Gastrocnemius medialis (tissue), 4 donors: ENCODE data around the gene CLEC18C. TPM values are rescaled to one million over a fixed set of nuclear protein-coding genes. Genes with fewer than 3 reads are reported as not detected.
"Not testable (repeated sequence)": the region's sequence is repeated elsewhere in the genome, so short reads cannot be mapped to it uniquely, and the experiment has no call there.

Source experiments
- ATAC-seq, 2 donors: fragments of 150-250 bp; one replicate each; pipeline ENCODE4 v1.9.1; 2016
- DNase-seq, 2 donors: peaks; one replicate each; pipeline ENCODE4 v3.0.0-alpha.2; 2019
- H3K27ac ChIP-seq, 4 donors: fragments of 200-600 bp; sonication (generic); 1 replicate in 1 of 4; 2 replicates in 3 of 4; pipeline ENCODE4 v1.5.1; 2016 to 2018; ENCODE audit warnings: mild to moderate bottlenecking in 2 of 4, moderate library complexity in 1 of 4
- H3K27me3 ChIP-seq, 3 donors: fragments of 200-600 bp; sonication (generic) in 2 of 3; 1 replicate in 1 of 3; 2 replicates in 2 of 3; pipeline versions ENCODE4 v1.5.1 to v1.6.0; 2016 to 2019; ENCODE audit warnings: mild to moderate bottlenecking in 1 of 3, moderate library complexity in 1 of 3
- H3K36me3 ChIP-seq, 2 donors: fragments of 200-600 bp; sonication (generic) in 1 of 2; one replicate each; pipeline ENCODE4 v1.5.1; 2017 to 2018
- H3K4me1 ChIP-seq, 2 donors: fragments of 200-600 bp; sonication (generic) in 1 of 2; one replicate each; pipeline ENCODE4 v1.5.1; 2016 to 2017; ENCODE audit warnings: mild to moderate bottlenecking in 2 of 2
- H3K4me3 ChIP-seq, 4 donors: fragments of 200-600 bp; sonication (generic) in 3 of 4; 1 replicate in 1 of 4; 2 replicates in 3 of 4; pipeline ENCODE4 v1.5.1; 2016 to 2019; ENCODE audit warnings: mild to moderate bottlenecking in 2 of 4
- H3K9me3 ChIP-seq, 3 donors: fragments of 200-600 bp; sonication (generic) in 2 of 3; 1 replicate in 1 of 3; 2 replicates in 2 of 3; pipeline ENCODE4 v1.5.1; 2016 to 2019
- in situ Hi-C, 4 donors: fragments of 200-750 bp; cut with MboI; loops; one replicate each; pipeline versions ENCODE4 v1.15.0 to v1.8.0; 2017; ENCODE audit warnings: low sequenced_read_pairs in 4 of 4
- intact Hi-C: fragments of 100-400 bp; cut with DNase I; formaldehyde crosslinking; loops from one replicate; pipeline ENCODE4 v1.15.1; 2023; ENCODE audit warnings: low total_unique reads
- total RNA-seq, 4 donors: library from RNA; depleted of rRNA; stranded (reverse); fragments of >200 nt; gene quantifications; one replicate each; pipeline versions ENCODE4 v1.1.0 to v1.2.3, GENCODE V29; 2016

The CLEC18C gene
- under 1 TPM in 3 of 4 donors, not detected in 1; 0.18 to 0.49 (median 0.41) TPM for total RNA-seq

DNA sequence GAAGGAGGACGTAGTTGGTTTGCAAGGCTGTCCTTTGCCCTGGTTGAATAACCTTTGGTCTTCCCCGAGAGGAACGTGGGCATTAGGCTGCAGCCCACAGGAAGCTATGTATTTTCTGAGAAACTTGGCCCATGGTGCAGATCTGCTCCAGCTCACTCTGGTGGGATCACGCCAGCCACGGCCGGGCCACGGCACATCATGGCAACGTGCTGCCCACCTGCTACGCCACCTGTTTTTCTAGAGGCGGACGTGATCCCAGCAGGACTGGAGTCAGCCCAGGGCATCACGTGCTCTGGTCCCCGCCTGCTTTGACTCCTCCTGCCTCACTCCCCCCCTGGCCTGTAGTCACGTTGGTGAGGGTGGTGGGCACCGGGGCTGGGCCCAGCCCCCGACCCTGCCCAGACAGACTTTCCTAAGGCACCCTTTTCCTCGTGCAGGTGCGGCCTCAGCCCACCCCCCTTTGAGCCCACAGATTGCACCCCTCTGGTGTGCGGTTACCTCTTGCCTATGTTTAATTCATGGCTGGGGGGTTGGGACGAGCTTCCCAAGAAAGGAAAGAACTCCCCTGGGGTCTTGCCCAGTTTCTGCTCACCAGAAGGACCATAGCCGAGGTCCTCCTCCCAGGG lies at the start of gene CLEC18C:
Gene CLEC18C, plus strand, starts transcription at position 576 of the 626 bp plus-strand sequence. CDS start 492 bp downstream, outside the sequence.
- not testable (repeated sequence) for ATAC-seq

GRCh38 chr16:70123822-70124221 lies 49.8 kb upstream of the CLEC18C start:
- in situ Hi-C loops, H3K9me3 ChIP-seq, H3K4me3 ChIP-seq, H3K27ac ChIP-seq, H3K4me1 ChIP-seq, DNase-seq, H3K27me3 ChIP-seq, intact Hi-C loops, ATAC-seq: not testable (repeated sequence)
- H3K36me3 ChIP-seq = peaks cover 0 to 54% of the 10 kb centered on the region in 2 donors

More for the DNA sequence above, at the start of gene CLEC18C:
- H3K27ac ChIP-seq, in situ Hi-C loops, intact Hi-C loops, H3K9me3 ChIP-seq, H3K4me1 ChIP-seq, DNase-seq, H3K27me3 ChIP-seq, H3K36me3 ChIP-seq, H3K4me3 ChIP-seq: not testable (repeated sequence)

DNA sequence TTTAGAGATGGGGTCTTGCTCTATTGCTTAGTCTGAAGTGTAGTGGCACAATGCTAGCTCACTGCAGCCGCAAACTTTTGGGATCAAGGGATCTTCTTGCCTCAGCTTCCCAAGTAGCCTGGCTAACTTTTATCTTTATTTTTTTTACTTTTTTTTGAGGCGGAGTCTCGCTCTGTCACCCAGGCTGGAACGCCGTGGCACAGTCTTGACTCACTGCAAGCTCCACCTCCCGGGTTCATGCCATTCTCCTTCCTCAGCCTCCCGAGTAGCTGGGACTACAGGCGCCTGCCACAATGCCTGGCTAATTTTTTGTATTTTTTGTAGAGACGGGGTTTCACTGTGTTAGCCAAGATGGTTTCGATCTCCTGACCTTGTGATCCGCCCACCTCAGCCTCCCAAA lies 47.4 kb upstream of the CLEC18C start:
- ATAC-seq, H3K4me1 ChIP-seq, DNase-seq, H3K4me3 ChIP-seq, H3K27ac ChIP-seq, H3K9me3 ChIP-seq, intact Hi-C loops, H3K27me3 ChIP-seq, in situ Hi-C loops: not testable (repeated sequence)
- peaks cover 0 to 70% of the 10 kb centered on the region in 2 donors for H3K36me3 ChIP-seq

DNA sequence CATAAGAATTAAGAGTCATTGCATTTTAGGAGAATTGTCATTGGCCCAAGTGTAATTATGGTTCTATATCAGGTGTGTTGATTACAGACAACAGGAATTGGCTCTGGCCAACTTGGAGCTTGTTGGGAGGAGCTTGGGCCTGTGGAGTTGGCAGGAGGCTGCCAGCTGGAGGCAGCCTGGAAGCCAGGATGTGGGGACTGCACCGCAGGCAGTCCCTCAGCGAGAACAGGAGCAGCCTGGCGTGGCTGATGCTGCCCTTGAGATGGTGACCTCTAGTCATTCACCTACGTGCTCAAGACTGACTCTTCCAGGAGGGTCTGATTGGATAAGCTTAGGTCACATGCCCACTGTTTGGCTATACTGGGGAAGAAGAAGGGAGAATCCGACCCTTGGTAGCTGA lies 45.9 kb upstream of the CLEC18C start:
- H3K27me3 ChIP-seq, H3K4me1 ChIP-seq, H3K9me3 ChIP-seq, intact Hi-C loops, DNase-seq, in situ Hi-C loops, H3K27ac ChIP-seq, H3K4me3 ChIP-seq, ATAC-seq: not testable (repeated sequence)
- peaks cover 0 to 69% of the 10 kb centered on the region in 2 donors for H3K36me3 ChIP-seq

- H3K27ac ChIP-seq, DNase-seq, intact Hi-C loops, ATAC-seq, H3K27me3 ChIP-seq, H3K4me3 ChIP-seq, H3K4me1 ChIP-seq, in situ Hi-C loops, H3K9me3 ChIP-seq: not testable (repeated sequence)
- H3K36me3 ChIP-seq = peaks cover 0 to 74% of the 10 kb centered on the region in 2 donors
Measured at GRCh38 chr16:70128844-70129243, 44.7 kb upstream of the CLEC18C start.

DNA sequence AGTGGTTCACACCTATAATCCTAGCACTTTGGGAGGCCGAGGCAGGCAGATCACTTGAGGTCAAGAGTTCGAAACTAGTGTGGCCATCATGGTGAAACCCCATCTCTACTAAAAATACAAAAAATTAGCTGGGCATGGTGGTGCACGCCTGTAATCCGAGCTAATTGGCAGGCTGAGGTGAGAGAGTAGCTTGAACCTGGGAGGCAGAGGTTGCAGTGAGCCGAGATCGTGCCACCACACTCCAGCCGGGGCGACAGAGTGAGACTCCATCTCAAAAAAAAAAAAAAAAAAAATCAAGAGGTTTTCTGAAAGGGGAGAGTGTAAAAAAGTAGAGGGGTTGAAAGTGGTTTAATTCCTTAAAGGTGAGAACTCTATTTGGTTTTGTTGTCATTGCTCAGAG lies 37.8 kb upstream of the CLEC18C start:
- ATAC-seq, H3K4me3 ChIP-seq: not testable (repeated sequence)

GRCh38 chr16:70136595-70136994 lies 37.0 kb upstream of the CLEC18C start:
- DNase-seq, in situ Hi-C loops, H3K9me3 ChIP-seq, H3K27me3 ChIP-seq, H3K4me3 ChIP-seq, H3K4me1 ChIP-seq, H3K27ac ChIP-seq, intact Hi-C loops, ATAC-seq: not testable (repeated sequence)
- peaks cover 5 to 93% of the 10 kb centered on the region in 2 donors for H3K36me3 ChIP-seq

More for the DNA sequence above, 37.8 kb upstream of the CLEC18C start:
- DNase-seq, in situ Hi-C loops, H3K4me1 ChIP-seq, H3K9me3 ChIP-seq, H3K27ac ChIP-seq, H3K27me3 ChIP-seq, intact Hi-C loops: not testable (repeated sequence)
- peaks cover 5 to 90% of the 10 kb centered on the region in 2 donors for H3K36me3 ChIP-seq

- H3K27me3 ChIP-seq, ATAC-seq, H3K4me3 ChIP-seq, H3K4me1 ChIP-seq, in situ Hi-C loops, H3K27ac ChIP-seq, DNase-seq, H3K9me3 ChIP-seq, intact Hi-C loops: not testable (repeated sequence)
- peaks cover 3 to 72% of the 10 kb centered on the region in 2 donors for H3K36me3 ChIP-seq
Measured at GRCh38 chr16:70142739-70143138, 30.8 kb upstream of the CLEC18C start.

- DNase-seq, H3K27me3 ChIP-seq, H3K9me3 ChIP-seq, in situ Hi-C loops, intact Hi-C loops, H3K4me1 ChIP-seq, H3K4me3 ChIP-seq, ATAC-seq, H3K27ac ChIP-seq: not testable (repeated sequence)
- peaks cover 3 to 71% of the 10 kb centered on the region in 2 donors for H3K36me3 ChIP-seq
Measured at GRCh38 chr16:70143231-70143895, 30.2 kb upstream of the CLEC18C start.

DNA sequence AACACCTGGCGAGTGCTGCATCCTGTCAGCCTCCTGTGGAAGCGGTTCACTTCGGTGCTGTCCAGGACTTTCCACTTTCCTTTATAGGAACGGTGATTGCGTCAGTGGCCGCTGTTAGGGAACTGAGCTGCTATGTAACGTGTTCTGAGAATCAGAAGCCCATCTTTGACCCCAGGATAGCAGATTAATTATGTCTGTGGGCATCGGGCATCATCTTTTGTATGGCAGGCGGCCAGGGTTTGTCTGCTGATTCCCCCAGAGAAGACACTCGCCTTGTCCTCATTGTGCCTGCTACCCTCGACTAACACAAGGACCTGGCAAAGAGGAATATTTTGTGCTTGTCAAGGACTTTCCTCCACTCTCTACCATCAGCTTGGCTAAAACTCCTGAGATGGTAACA lies 25.7 kb upstream of the CLEC18C start:
- H3K9me3 ChIP-seq, ATAC-seq, intact Hi-C loops, in situ Hi-C loops, H3K27me3 ChIP-seq, H3K4me3 ChIP-seq, DNase-seq, H3K4me1 ChIP-seq, H3K27ac ChIP-seq: not testable (repeated sequence)
- peaks cover 3 to 65% of the 10 kb centered on the region in 2 donors for H3K36me3 ChIP-seq

GRCh38 chr16:70148453-70148852 lies 25.1 kb upstream of the CLEC18C start:
- H3K4me3 ChIP-seq, H3K4me1 ChIP-seq, ATAC-seq, H3K27ac ChIP-seq, in situ Hi-C loops, H3K27me3 ChIP-seq, intact Hi-C loops, H3K9me3 ChIP-seq, DNase-seq: not testable (repeated sequence)
- H3K36me3 ChIP-seq = peaks cover 3 to 65% of the 10 kb centered on the region in 2 donors

DNA sequence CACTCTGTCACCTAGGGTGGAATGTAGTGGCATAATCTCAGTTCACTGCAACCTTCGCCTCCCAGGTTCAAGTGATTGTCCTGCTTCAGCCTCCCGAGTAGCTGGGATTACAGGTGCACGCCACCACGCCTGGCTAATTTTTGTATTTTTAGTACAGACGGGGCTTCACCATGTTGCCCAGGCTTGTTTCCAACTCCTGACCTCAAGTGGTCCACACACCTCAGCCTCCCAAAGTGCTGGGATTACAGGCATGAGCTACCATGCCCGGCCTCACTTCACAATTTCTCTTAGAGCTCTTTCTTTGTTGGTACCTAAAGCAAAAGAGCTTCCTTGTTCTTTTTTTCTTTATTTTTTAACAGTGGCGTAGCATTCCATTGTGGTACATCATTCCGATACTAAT lies 24.3 kb upstream of the CLEC18C start:
- ATAC-seq, H3K27ac ChIP-seq, H3K4me1 ChIP-seq, intact Hi-C loops, in situ Hi-C loops, H3K9me3 ChIP-seq, H3K27me3 ChIP-seq, H3K4me3 ChIP-seq, DNase-seq: not testable (repeated sequence)
- peaks cover 3 to 68% of the 10 kb centered on the region in 2 donors for H3K36me3 ChIP-seq
